NCI-H510A (cell line): ENCODE data around the gene ZPLD1.

Source experiments
- DNase-seq: peaks from one replicate; lab custom pipeline; 2025; lab: John Stamatoyannopoulos, UW

Gene ZPLD1

GRCh38 chr3:102434715-102435114 lies at the start of gene ZPLD1:
Gene ZPLD1, plus strand, starts transcription at chr3:102435015. Its CDS starts 3,473 bp downstream, at chr3:102438488.
- no peak for DNase-seq

- no peak for DNase-seq
Observed at GRCh38 chr3:102390171-102390864, 44.5 kb upstream of the ZPLD1 start.

- DNase-seq, result no peak
Observed at GRCh38 chr3:102390916-102391315, 43.9 kb upstream of the ZPLD1 start.

- no peak for DNase-seq
Observed at GRCh38 chr3:102391491-102391890, 43.3 kb upstream of the ZPLD1 start.

- DNase-seq, result no peak
Observed at GRCh38 chr3:102394517-102394916, 40.3 kb upstream of the ZPLD1 start.

- DNase-seq, result no peak
Observed at GRCh38 chr3:102398176-102398575, 36.6 kb upstream of the ZPLD1 start.

- DNase-seq, result no peak
Observed at GRCh38 chr3:102398666-102399065, 36.1 kb upstream of the ZPLD1 start.

GRCh38 chr3:102400142-102400541 lies 34.7 kb upstream of the ZPLD1 start:
- DNase-seq, result no peak

GRCh38 chr3:102400766-102401165 lies 34.0 kb upstream of the ZPLD1 start:
- DNase-seq, result no peak

- no peak for DNase-seq
Observed at GRCh38 chr3:102410616-102411015, 24.2 kb upstream of the ZPLD1 start.

- DNase-seq, result no peak
Observed at GRCh38 chr3:102415553-102415952, 19.3 kb upstream of the ZPLD1 start.

GRCh38 chr3:102419786-102420185 lies 15.0 kb upstream of the ZPLD1 start:
- no peak for DNase-seq

- no peak for DNase-seq
Observed at GRCh38 chr3:102441832-102442231, 7.0 kb downstream of the ZPLD1 start.

- DNase-seq, result no peak
Observed at GRCh38 chr3:102443021-102443420, 8.2 kb downstream of the ZPLD1 start.

GRCh38 chr3:102444101-102444500 lies 9.3 kb downstream of the ZPLD1 start:
- DNase-seq, result no peak

- no peak for DNase-seq
Observed at GRCh38 chr3:102447272-102447671, 12.5 kb downstream of the ZPLD1 start.

GRCh38 chr3:102449341-102449740 lies 14.5 kb downstream of the ZPLD1 start:
- DNase-seq, result no peak

- no peak for DNase-seq
Observed at GRCh38 chr3:102449930-102450329, 15.1 kb downstream of the ZPLD1 start.

- no peak for DNase-seq
Observed at GRCh38 chr3:102450976-102451375, 16.2 kb downstream of the ZPLD1 start.

- DNase-seq, result no peak
Observed at GRCh38 chr3:102451543-102451942, 16.7 kb downstream of the ZPLD1 start.

GRCh38 chr3:102454181-102454580 lies 19.4 kb downstream of the ZPLD1 start:
- no peak for DNase-seq

GRCh38 chr3:102457644-102458043 lies 22.8 kb downstream of the ZPLD1 start:
- DNase-seq, result no peak

- no peak for DNase-seq
Observed at GRCh38 chr3:102460579-102460978, 25.8 kb downstream of the ZPLD1 start.

GRCh38 chr3:102464261-102464660 lies 29.4 kb downstream of the ZPLD1 start:
- DNase-seq, result no peak
